NT2/D1 (cell line): ENCODE results near the gene FMR1.

ENCODE experiments used
- DNase-seq: peaks from one replicate; pipeline ENCODE4 v3.0.0-alpha.2; 2011; ENCODE audit warnings: low read depth, low spot score
- H3K27me3 ChIP-seq: 2 replicates; pipeline ENCODE4 v1.6.0; 2011; ENCODE audit warnings: mild to moderate bottlenecking; ENCODE audit not compliant: insufficient read length, insufficient read depth
- H3K36me3 ChIP-seq: 2 replicates; pipeline ENCODE4 v1.6.1; 2011; ENCODE audit warnings: mild to moderate bottlenecking, low read length, mixed read lengths; ENCODE audit not compliant: insufficient read depth, insufficient read length
- H3K4me1 ChIP-seq: 2 replicates; pipeline ENCODE4 v1.5.1; 2011; ENCODE audit not compliant: insufficient read depth, insufficient read length
- H3K4me3 ChIP-seq: 2 replicates; pipeline ENCODE4 v1.5.1; 2011; ENCODE audit warnings: low read depth; ENCODE audit not compliant: insufficient read length
- H3K9ac ChIP-seq: 2 replicates; pipeline ENCODE4 v1.6.0; 2011; ENCODE audit warnings: low read depth; ENCODE audit not compliant: insufficient read length
- H3K9me3 ChIP-seq: 2 replicates; pipeline ENCODE4 v1.5.1; 2011; ENCODE audit warnings: mild to moderate bottlenecking, low read length; ENCODE audit not compliant: insufficient read depth
- SUZ12 ChIP-seq: IDR thresholded peaks from 2 replicates; pipeline ENCODE4 v1.6.1; 2011; ENCODE audit not compliant: insufficient read length, insufficient read depth; ENCODE audit errors: extremely low read depth
- YY1 ChIP-seq: IDR thresholded peaks from 2 replicates; pipeline ENCODE4 v1.6.1; 2011; ENCODE audit not compliant: insufficient read length, insufficient read depth
- ZNF274 ChIP-seq: IDR thresholded peaks from 2 replicates; pipeline ENCODE4 v1.6.1; 2011; ENCODE audit warnings: mild to moderate bottlenecking, low read depth, low read length

The FMR1 gene

GRCh38 chrX:147893741-147894140 lies 18.0 kb upstream of the FMR1 start:
- no peak overlapping the region for H3K9ac ChIP-seq
- no peak overlapping the region for H3K4me3 ChIP-seq
- no peaks in the 10 kb centered on the region for H3K9me3 ChIP-seq
- no peaks in the 10 kb centered on the region for H3K4me1 ChIP-seq
- no peaks in the 10 kb centered on the region for H3K36me3 ChIP-seq
- DNase-seq = no peak
- TF ChIP-seq YY1 (no peak), ZNF274 (no peak), SUZ12 (no peak)
- no peaks in the 10 kb centered on the region for H3K27me3 ChIP-seq

GRCh38 chrX:147894366-147894963 lies 17.3 kb upstream of the FMR1 start:
- Histone ChIP-seq H3K9me3 (no peaks in the 10 kb centered on the region), H3K9ac (no peak overlapping the region), H3K27me3 (no peaks in the 10 kb centered on the region), H3K36me3 (no peaks in the 10 kb centered on the region), H3K4me3 (no peak overlapping the region), H3K4me1 (no peaks in the 10 kb centered on the region)
- TF ChIP-seq YY1 (no peak), ZNF274 (no peak), SUZ12 (no peak)
- no peak for DNase-seq

- no peaks in the 10 kb centered on the region for H3K9me3 ChIP-seq
- no peak overlapping the region for H3K9ac ChIP-seq
- H3K36me3 ChIP-seq = no peaks in the 10 kb centered on the region
- DNase-seq = no peak
- no peaks in the 10 kb centered on the region for H3K4me1 ChIP-seq
- H3K4me3 ChIP-seq = no peak overlapping the region
- no peaks in the 10 kb centered on the region for H3K27me3 ChIP-seq
- TF ChIP-seq YY1 = no peak
- no peak for TF ChIP-seq SUZ12
- no peak for TF ChIP-seq ZNF274
Observed at GRCh38 chrX:147897117-147897516, 14.6 kb upstream of the FMR1 start.

GRCh38 chrX:147898951-147899350 lies 12.8 kb upstream of the FMR1 start:
- no peaks in the 10 kb centered on the region for H3K9me3 ChIP-seq
- no peak for DNase-seq
- no peaks in the 10 kb centered on the region for H3K4me1 ChIP-seq
- H3K27me3 ChIP-seq = no peaks in the 10 kb centered on the region
- TF ChIP-seq ZNF274 (no peak), SUZ12 (no peak), YY1 (no peak)
- no peak overlapping the region for H3K9ac ChIP-seq
- no peaks in the 10 kb centered on the region for H3K36me3 ChIP-seq
- no peak overlapping the region for H3K4me3 ChIP-seq

GRCh38 chrX:147899379-147900114 lies 12.2 kb upstream of the FMR1 start:
- Histone ChIP-seq H3K27me3 (no peaks in the 10 kb centered on the region), H3K36me3 (no peaks in the 10 kb centered on the region), H3K4me3 (no peak overlapping the region), H3K9me3 (no peaks in the 10 kb centered on the region), H3K9ac (no peak overlapping the region), H3K4me1 (no peaks in the 10 kb centered on the region)
- no peak for DNase-seq
- TF ChIP-seq SUZ12 = no peak
- no peak for TF ChIP-seq ZNF274
- TF ChIP-seq YY1 = no peak

- DNase-seq = peak; percentile 11
- H3K27me3 ChIP-seq = no peaks in the 10 kb centered on the region
- H3K9ac ChIP-seq = no peak overlapping the region
- H3K4me3 ChIP-seq = no peak overlapping the region
- H3K4me1 ChIP-seq = no peaks in the 10 kb centered on the region
- H3K36me3 ChIP-seq = no peaks in the 10 kb centered on the region
- TF ChIP-seq ZNF274 (no peak), SUZ12 (no peak), YY1 (no peak)
- H3K9me3 ChIP-seq = no peaks in the 10 kb centered on the region
Observed at GRCh38 chrX:147900349-147900748, 11.4 kb upstream of the FMR1 start.

- H3K4me3 ChIP-seq = no peak overlapping the region
- no peaks in the 10 kb centered on the region for H3K36me3 ChIP-seq
- TF ChIP-seq YY1 (no peak), ZNF274 (no peak), SUZ12 (no peak)
- no peaks in the 10 kb centered on the region for H3K9me3 ChIP-seq
- no peak for DNase-seq
- no peaks in the 10 kb centered on the region for H3K27me3 ChIP-seq
- no peak overlapping the region for H3K9ac ChIP-seq
- H3K4me1 ChIP-seq = no peaks in the 10 kb centered on the region
Observed at GRCh38 chrX:147901461-147902126, 10.1 kb upstream of the FMR1 start.
